ENCODE results near the gene LSR. TPM values are rescaled to one million over a fixed set of nuclear protein-coding genes. Genes with fewer than 3 reads are reported as not detected.

LSR gene
- total RNA-seq, 8 experiments from 2014 or later = 1.1 to 8.6 (median 2.6) TPM

- WGBS, 10 experiments = 55 to 100% (median 100%) methylated on average over 1 of the region's 1 CpG; no CpG with 5 or more reads in 4 of the 10 experiments
- Histone ChIP-seq H3K4me3 (no peak overlapping the region), H3K27ac (no peak overlapping the region), H3K4me1 (replicated peaks in 1 of 2) (no peaks in the 10 kb centered on the region)
- ATAC-seq (replicated peaks in 6 of 8) = no peak
- in situ Hi-C loops (cut with MboI; ENCODE audit: low pct_unique_long_range_greater_than_20kb in 2 of 9, low sequenced_read_pairs in 9 of 9, unreplicated experiment in 9 of 9) = no loop called here
Measured at GRCh38 chr19:35240327-35240726, 8.5 kb upstream of the LSR start.

GRCh38 chr19:35241417-35241816, 7.4 kb upstream of the LSR start:
- in situ Hi-C loops (cut with MboI; ENCODE audit: low pct_unique_long_range_greater_than_20kb in 2 of 9, low sequenced_read_pairs in 9 of 9, unreplicated experiment in 9 of 9) = no loop called here
- Histone ChIP-seq H3K4me1 (replicated peaks in 1 of 2) (no peaks in the 10 kb centered on the region), H3K4me3 (no peak overlapping the region), H3K27ac (no peak overlapping the region)
- no peak for ATAC-seq (replicated peaks in 6 of 8)
- WGBS, 10 experiments = 6 to 100% (median 76%) methylated on average over 1 of the region's 1 CpG

- no peak for ATAC-seq (replicated peaks in 6 of 8)
- Histone ChIP-seq H3K4me1 (replicated peaks in 1 of 2) (peaks cover 0 to 3% of the 10 kb centered on the region in 2 donors), H3K4me3 (no peak overlapping the region), H3K27ac (no peak overlapping the region)
- 30 to 100% (median 86%) methylated on average over 1 to 4 of the region's 4 CpGs for WGBS, 10 experiments
- in situ Hi-C loops (cut with MboI; ENCODE audit: low pct_unique_long_range_greater_than_20kb in 2 of 9, low sequenced_read_pairs in 9 of 9, unreplicated experiment in 9 of 9) = no loop called here
Measured at GRCh38 chr19:35246466-35247092, 2.2 kb upstream of the LSR start.

GRCh38 chr19:35247526-35248309, 1.1 kb upstream of the LSR start:
- WGBS, 10 experiments = 0 to 44% (median 6%) methylated on average over 1 to 18 of the region's 42 CpGs; no CpG with 5 or more reads in 2 of the 10 experiments
- peaks cover 0 to 3% of the 10 kb centered on the region in 2 donors for H3K4me1 ChIP-seq (replicated peaks in 1 of 2)
- peak; percentile 21 to 82 (median 68) for ATAC-seq (replicated peaks in 6 of 8)
- peak overlapping the region; percentile 16 to 46 (median 27) for H3K4me3 ChIP-seq
- in situ Hi-C loops (cut with MboI; ENCODE audit: low pct_unique_long_range_greater_than_20kb in 2 of 9, low sequenced_read_pairs in 9 of 9, unreplicated experiment in 9 of 9) = no loop called here
- no peak overlapping the region for H3K27ac ChIP-seq

GRCh38 chr19:35249146-35249847, 495 bp downstream of the LSR start:
- Histone ChIP-seq H3K4me1 (replicated peaks in 1 of 2) (peaks cover 0 to 3% of the 10 kb centered on the region in 2 donors), H3K27ac (no peak overlapping the region), H3K4me3 (peak overlapping the region; percentile 16 to 46 (median 27))
- in situ Hi-C loops (cut with MboI; ENCODE audit: low pct_unique_long_range_greater_than_20kb in 2 of 9, low sequenced_read_pairs in 9 of 9, unreplicated experiment in 9 of 9) = no loop called here
- ATAC-seq (replicated peaks in 6 of 8) = no peak
- 0 to 10% (median 1%) methylated on average over 2 to 14 of the region's 39 CpGs; no CpG with 5 or more reads in 4 of the 10 experiments for WGBS, 10 experiments

GRCh38 chr19:35249848-35250711, 1.3 kb downstream of the LSR start:
- H3K27ac ChIP-seq = no peak overlapping the region
- peaks cover 0 to 3% of the 10 kb centered on the region in 2 donors for H3K4me1 ChIP-seq (replicated peaks in 1 of 2)
- no peak for ATAC-seq (replicated peaks in 6 of 8)
- peak overlapping the region in 1 of 5 donors; percentile 46 for H3K4me3 ChIP-seq
- 65 to 100% (median 85%) methylated on average over 1 to 15 of the region's 34 CpGs; no CpG with 5 or more reads in 3 of the 10 experiments for WGBS, 10 experiments
- in situ Hi-C loops (cut with MboI; ENCODE audit: low pct_unique_long_range_greater_than_20kb in 2 of 9, low sequenced_read_pairs in 9 of 9, unreplicated experiment in 9 of 9) = loop anchor here in 1 of 9 experiments (25.0 kb wide), 2 partner anchors 88 to 188 kb away; partner anchors contain the start of gene FXYD5

GRCh38 chr19:35251456-35251855, 2.7 kb downstream of the LSR start:
- H3K4me1 ChIP-seq (replicated peaks in 1 of 2) = peaks cover 0 to 3% of the 10 kb centered on the region in 2 donors
- 0 to 100% (median 95%) methylated on average over 1 to 2 of the region's 2 CpGs; no CpG with 5 or more reads in 5 of the 10 experiments for WGBS, 10 experiments
- H3K27ac ChIP-seq = no peak overlapping the region
- in situ Hi-C loops (cut with MboI; ENCODE audit: low pct_unique_long_range_greater_than_20kb in 2 of 9, low sequenced_read_pairs in 9 of 9, unreplicated experiment in 9 of 9) = loop anchor here in 1 of 9 experiments (25.0 kb wide), 2 partner anchors 89 to 189 kb away; partner anchors contain the start of gene FXYD5
- no peak overlapping the region for H3K4me3 ChIP-seq
- no peak for ATAC-seq (replicated peaks in 6 of 8)

GRCh38 chr19:35253316-35254286, 4.8 kb downstream of the LSR start:
- in situ Hi-C loops (cut with MboI; ENCODE audit: low pct_unique_long_range_greater_than_20kb in 2 of 9, low sequenced_read_pairs in 9 of 9, unreplicated experiment in 9 of 9) = loop anchor here in 1 of 9 experiments (25.0 kb wide), 2 partner anchors 91 to 191 kb away; partner anchors contain the start of gene FXYD5
- ATAC-seq (replicated peaks in 6 of 8) = no peak
- H3K27ac ChIP-seq = no peak overlapping the region
- 40 to 100% (median 77%) methylated on average over 1 to 4 of the region's 9 CpGs; no CpG with 5 or more reads in 3 of the 10 experiments for WGBS, 10 experiments
- peaks cover 0 to 2% of the 10 kb centered on the region in 2 donors for H3K4me1 ChIP-seq (replicated peaks in 1 of 2)
- H3K4me3 ChIP-seq = no peak overlapping the region

- 42 to 100% (median 93%) methylated on average over 2 to 9 of the region's 17 CpGs for WGBS, 10 experiments
- in situ Hi-C loops (cut with MboI; ENCODE audit: low pct_unique_long_range_greater_than_20kb in 2 of 9, low sequenced_read_pairs in 9 of 9, unreplicated experiment in 9 of 9) = loop anchor here in 1 of 9 experiments (25.0 kb wide), 2 partner anchors 92 to 192 kb away; partner anchors contain the start of gene FXYD5
- no peak for ATAC-seq (replicated peaks in 6 of 8)
- H3K4me3 ChIP-seq = no peak overlapping the region
- H3K4me1 ChIP-seq (replicated peaks in 1 of 2) = peaks cover 0 to 2% of the 10 kb centered on the region in 2 donors
- H3K27ac ChIP-seq = no peak overlapping the region
Measured at GRCh38 chr19:35254341-35255297, 5.8 kb downstream of the LSR start.

- peaks cover 0 to 2% of the 10 kb centered on the region in 2 donors for H3K4me1 ChIP-seq (replicated peaks in 1 of 2)
- no peak overlapping the region for H3K27ac ChIP-seq
- 0 to 83% (median 30%) methylated on average over 1 to 2 of the region's 2 CpGs; no CpG with 5 or more reads in 2 of the 10 experiments for WGBS, 10 experiments
- in situ Hi-C loops (cut with MboI; ENCODE audit: low pct_unique_long_range_greater_than_20kb in 2 of 9, low sequenced_read_pairs in 9 of 9, unreplicated experiment in 9 of 9) = loop anchor here in 1 of 9 experiments (25.0 kb wide), 2 partner anchors 94 to 194 kb away; partner anchors contain the start of gene FXYD5
- H3K4me3 ChIP-seq = no peak overlapping the region
- ATAC-seq (replicated peaks in 6 of 8) = no peak
Measured at GRCh38 chr19:35256566-35256965, 7.8 kb downstream of the LSR start.
